ENCODE measurements around the gene TIAM1. TPM values are rescaled to one million over a fixed set of nuclear protein-coding genes. Genes with fewer than 3 reads are reported as not detected.

The TIAM1 gene
- total RNA-seq, 1 experiment from 2014 or later: 22.5 TPM

- BruUV-seq (replicated peaks): no TSS peak
- no peaks in the 10 kb centered on the region for H3K4me1 ChIP-seq (replicated peaks; ENCODE audit: insufficient read depth)
- no peak for DNase-seq
- ChIA-PET CTCF (no interaction called here), POLR2A (ENCODE audit: unreplicated experiment) (no interaction called here)
- H3K9me2 ChIP-seq (ENCODE audit: insufficient read depth): no peaks in the 10 kb centered on the region
- intact Hi-C loops (cut with micrococcal nuclease; ENCODE audit: unreplicated experiment): no loop called here
- no peaks in the 10 kb centered on the region for H3K79me2 ChIP-seq (ENCODE audit: low read depth)
- no peak overlapping the region for H3K4me3 ChIP-seq
- no peaks in the 10 kb centered on the region for H4K20me1 ChIP-seq (ENCODE audit: insufficient read depth)
- H3K36me3 ChIP-seq (ENCODE audit: low read depth): no peaks in the 10 kb centered on the region
- H2AFZ ChIP-seq: no peak overlapping the region
- no peaks in the 10 kb centered on the region for H3K27me3 ChIP-seq (ENCODE audit: insufficient read depth, low read depth)
- H3K9me3 ChIP-seq (ENCODE audit: insufficient read depth, low read depth): no peaks in the 10 kb centered on the region
- no peaks in the 10 kb centered on the region for H3F3A ChIP-seq (ENCODE audit: insufficient read depth, low read depth)
- no peak overlapping the region for H3K27ac ChIP-seq
- TF ChIP-seq EZH2 (IDR thresholded peaks at IDR 0.05; ENCODE audit: low read depth) (no peak), CTCF (conservative IDR thresholded peaks at IDR 0.05) (no peak)
- no peak overlapping the region for H3K4me2 ChIP-seq
Measured at GRCh38 chr21:31143036-31143435, 201.0 kb downstream of the TIAM1 start.

DNA sequence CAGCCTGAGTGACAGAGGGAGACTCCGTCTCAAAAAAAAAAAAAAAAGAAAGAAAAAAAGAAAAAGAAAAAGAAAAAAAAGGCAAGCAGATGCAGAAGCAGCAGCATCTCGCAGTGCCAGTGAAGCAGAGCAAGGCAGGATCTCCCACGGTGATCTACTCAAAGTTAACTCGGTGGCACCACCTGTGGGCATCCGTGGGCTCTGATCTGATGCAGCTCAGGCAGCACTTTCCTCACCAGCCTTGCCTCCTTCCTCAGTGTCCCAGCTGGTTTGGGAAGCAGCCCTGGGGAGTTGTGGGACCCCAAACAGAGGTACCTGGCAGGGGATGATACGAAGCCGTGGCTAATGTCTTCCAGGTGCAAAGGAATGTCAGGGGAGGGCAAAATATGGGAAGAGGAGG lies 201.5 kb downstream of the TIAM1 start:
- BruUV-seq (replicated peaks): no TSS peak
- DNase-seq: no peak
- no peaks in the 10 kb centered on the region for H3F3A ChIP-seq (ENCODE audit: insufficient read depth, low read depth)
- H3K27me3 ChIP-seq (ENCODE audit: insufficient read depth, low read depth): no peaks in the 10 kb centered on the region
- intact Hi-C loops (cut with micrococcal nuclease; ENCODE audit: unreplicated experiment): no loop called here
- no peak overlapping the region for H3K27ac ChIP-seq
- no peaks in the 10 kb centered on the region for H3K4me1 ChIP-seq (replicated peaks; ENCODE audit: insufficient read depth)
- ChIA-PET CTCF (no interaction called here), POLR2A (ENCODE audit: unreplicated experiment) (no interaction called here)
- no peaks in the 10 kb centered on the region for H4K20me1 ChIP-seq (ENCODE audit: insufficient read depth)
- no peaks in the 10 kb centered on the region for H3K36me3 ChIP-seq (ENCODE audit: low read depth)
- H2AFZ ChIP-seq: no peak overlapping the region
- TF ChIP-seq CTCF (conservative IDR thresholded peaks at IDR 0.05): no peak
- no peak for TF ChIP-seq EZH2 (IDR thresholded peaks at IDR 0.05; ENCODE audit: low read depth)
- no peaks in the 10 kb centered on the region for H3K9me2 ChIP-seq (ENCODE audit: insufficient read depth)
- H3K79me2 ChIP-seq (ENCODE audit: low read depth): no peaks in the 10 kb centered on the region
- no peak overlapping the region for H3K4me3 ChIP-seq
- H3K9me3 ChIP-seq (ENCODE audit: insufficient read depth, low read depth): no peaks in the 10 kb centered on the region
- H3K4me2 ChIP-seq: no peak overlapping the region

- no peak overlapping the region for H3K4me3 ChIP-seq
- no peaks in the 10 kb centered on the region for H3F3A ChIP-seq (ENCODE audit: insufficient read depth, low read depth)
- no peaks in the 10 kb centered on the region for H3K4me1 ChIP-seq (replicated peaks; ENCODE audit: insufficient read depth)
- no peaks in the 10 kb centered on the region for H4K20me1 ChIP-seq (ENCODE audit: insufficient read depth)
- DNase-seq: no peak
- H2AFZ ChIP-seq: no peak overlapping the region
- no peaks in the 10 kb centered on the region for H3K27me3 ChIP-seq (ENCODE audit: insufficient read depth, low read depth)
- TF ChIP-seq EZH2 (IDR thresholded peaks at IDR 0.05; ENCODE audit: low read depth): no peak
- TF ChIP-seq CTCF (conservative IDR thresholded peaks at IDR 0.05): no peak
- H3K9me2 ChIP-seq (ENCODE audit: insufficient read depth): no peaks in the 10 kb centered on the region
- no peaks in the 10 kb centered on the region for H3K9me3 ChIP-seq (ENCODE audit: insufficient read depth, low read depth)
- H3K36me3 ChIP-seq (ENCODE audit: low read depth): no peaks in the 10 kb centered on the region
- CTCF ChIA-PET: no interaction called here
- intact Hi-C loops (cut with micrococcal nuclease; ENCODE audit: unreplicated experiment): no loop called here
- POLR2A ChIA-PET (ENCODE audit: unreplicated experiment): no interaction called here
- no peak overlapping the region for H3K4me2 ChIP-seq
- H3K27ac ChIP-seq: no peak overlapping the region
- H3K79me2 ChIP-seq (ENCODE audit: low read depth): no peaks in the 10 kb centered on the region
- no TSS peak for BruUV-seq (replicated peaks)
Measured at GRCh38 chr21:31141389-31142000, 202.6 kb downstream of the TIAM1 start.

Measured in PC-9 (cell line).